Prostate gland (tissue), 2 donors: ENCODE results near the gene FEM1C.

Experiments
- POLR2AphosphoS5 ChIP-seq: sonication (generic); formaldehyde crosslinking; IDR thresholded peaks from one replicate; pipeline ENCODE4 v1.6.1; 2017; ENCODE audit warnings: antibody characterized with exemption
- TF ChIP-seq, protein P1 (sequence below), 4 experiments: fragments of 200-600 bp in 2 of 4; fragments of 450-650 bp in 2 of 4; sonication (generic) in 2 of 4; IDR thresholded peaks; 1 replicate in 3 of 4; 2 replicates in 1 of 4; pipeline ENCODE4 v1.5.1; 2016 to 2019; ENCODE audit warnings: antibody characterized with exemption in 4 of 4, mild to moderate bottlenecking in 2 of 4, moderate library complexity in 2 of 4

DNA sequence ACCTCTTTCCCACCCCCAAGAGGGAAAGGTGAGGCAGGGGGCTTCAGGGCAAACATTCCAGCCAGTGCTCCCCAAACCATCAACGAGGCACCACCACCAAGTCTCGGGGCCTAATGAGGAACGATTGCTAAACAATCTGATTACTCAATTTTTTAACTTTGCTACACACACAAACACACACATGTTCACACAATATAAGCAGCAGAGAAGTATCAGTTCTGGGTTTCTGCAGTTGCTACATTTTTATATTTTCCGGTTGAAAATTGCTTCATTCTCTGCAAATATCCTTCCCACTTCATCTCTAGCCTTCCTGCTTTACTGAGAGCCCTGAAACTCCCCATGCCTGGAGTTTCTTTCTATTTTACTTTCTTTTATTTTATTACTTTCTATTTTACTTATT lies 60.2 kb downstream of the FEM1C start:
- TF ChIP-seq, protein P1, sequence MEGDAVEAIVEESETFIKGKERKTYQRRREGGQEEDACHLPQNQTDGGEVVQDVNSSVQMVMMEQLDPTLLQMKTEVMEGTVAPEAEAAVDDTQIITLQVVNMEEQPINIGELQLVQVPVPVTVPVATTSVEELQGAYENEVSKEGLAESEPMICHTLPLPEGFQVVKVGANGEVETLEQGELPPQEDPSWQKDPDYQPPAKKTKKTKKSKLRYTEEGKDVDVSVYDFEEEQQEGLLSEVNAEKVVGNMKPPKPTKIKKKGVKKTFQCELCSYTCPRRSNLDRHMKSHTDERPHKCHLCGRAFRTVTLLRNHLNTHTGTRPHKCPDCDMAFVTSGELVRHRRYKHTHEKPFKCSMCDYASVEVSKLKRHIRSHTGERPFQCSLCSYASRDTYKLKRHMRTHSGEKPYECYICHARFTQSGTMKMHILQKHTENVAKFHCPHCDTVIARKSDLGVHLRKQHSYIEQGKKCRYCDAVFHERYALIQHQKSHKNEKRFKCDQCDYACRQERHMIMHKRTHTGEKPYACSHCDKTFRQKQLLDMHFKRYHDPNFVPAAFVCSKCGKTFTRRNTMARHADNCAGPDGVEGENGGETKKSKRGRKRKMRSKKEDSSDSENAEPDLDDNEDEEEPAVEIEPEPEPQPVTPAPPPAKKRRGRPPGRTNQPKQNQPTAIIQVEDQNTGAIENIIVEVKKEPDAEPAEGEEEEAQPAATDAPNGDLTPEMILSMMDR (IDR thresholded peaks at IDR 0.05), result no peak
- no peak for TF ChIP-seq POLR2AphosphoS5
